Mammary epithelial cell (primary cell): ENCODE measurements around the gene TMTC2.

Source experiments
- EZH2 ChIP-seq: IDR thresholded peaks from 2 replicates; pipeline ENCODE4 v1.6.1; 2012; ENCODE audit warnings: low read length, inconsistent platforms, borderline replicate concordance
- TF ChIP-seq, protein P1 (sequence below), 2 donors: IDR thresholded peaks in 1 of 2; conservative IDR thresholded peaks in 1 of 2; 2 replicates each; pipeline ENCODE4 v1.5.1; 2011 to 2012; ENCODE audit warnings: inconsistent platforms in 2 of 2, low read length in 2 of 2, mild to moderate bottlenecking in 2 of 2, control low read depth in 1 of 2, low read depth in 1 of 2; ENCODE audit not compliant: insufficient read depth in 1 of 2; ENCODE audit errors: extremely low read depth in 1 of 2

DNA sequence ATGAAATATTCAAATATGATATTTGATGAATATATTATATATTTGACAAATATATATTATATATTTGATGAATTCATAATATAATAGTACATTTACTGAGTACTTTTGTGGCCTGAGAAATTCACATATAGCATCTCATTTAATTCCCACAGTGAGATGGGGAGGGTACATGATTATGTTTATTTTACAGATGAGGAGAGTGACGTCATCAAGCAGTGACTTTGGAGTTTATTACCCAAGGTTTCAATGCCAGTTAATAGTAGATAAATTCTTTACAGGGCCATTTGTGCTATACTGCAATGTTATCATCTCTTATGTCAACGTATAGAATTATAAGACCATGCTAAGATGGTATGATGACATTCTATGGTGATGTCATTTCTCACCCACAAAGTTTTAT lies 352.7 kb downstream of the TMTC2 start:
- no peak for TF ChIP-seq EZH2
- TF ChIP-seq, protein P1, sequence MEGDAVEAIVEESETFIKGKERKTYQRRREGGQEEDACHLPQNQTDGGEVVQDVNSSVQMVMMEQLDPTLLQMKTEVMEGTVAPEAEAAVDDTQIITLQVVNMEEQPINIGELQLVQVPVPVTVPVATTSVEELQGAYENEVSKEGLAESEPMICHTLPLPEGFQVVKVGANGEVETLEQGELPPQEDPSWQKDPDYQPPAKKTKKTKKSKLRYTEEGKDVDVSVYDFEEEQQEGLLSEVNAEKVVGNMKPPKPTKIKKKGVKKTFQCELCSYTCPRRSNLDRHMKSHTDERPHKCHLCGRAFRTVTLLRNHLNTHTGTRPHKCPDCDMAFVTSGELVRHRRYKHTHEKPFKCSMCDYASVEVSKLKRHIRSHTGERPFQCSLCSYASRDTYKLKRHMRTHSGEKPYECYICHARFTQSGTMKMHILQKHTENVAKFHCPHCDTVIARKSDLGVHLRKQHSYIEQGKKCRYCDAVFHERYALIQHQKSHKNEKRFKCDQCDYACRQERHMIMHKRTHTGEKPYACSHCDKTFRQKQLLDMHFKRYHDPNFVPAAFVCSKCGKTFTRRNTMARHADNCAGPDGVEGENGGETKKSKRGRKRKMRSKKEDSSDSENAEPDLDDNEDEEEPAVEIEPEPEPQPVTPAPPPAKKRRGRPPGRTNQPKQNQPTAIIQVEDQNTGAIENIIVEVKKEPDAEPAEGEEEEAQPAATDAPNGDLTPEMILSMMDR (conservative IDR thresholded peaks at IDR 0.05 in 1 of 2, IDR thresholded peaks at IDR 0.05 in 1 of 2; ENCODE audit: extremely low read depth in 1 of 2, insufficient read depth in 1 of 2, low read depth in 1 of 2, low read length in 2 of 2): no peak
